CD4-positive, alpha-beta T cell treated with Interleukin-1 beta for 1 hour (primary cell): ENCODE measurements around the gene SUCLA2.
"Not testable (repeated sequence)": the region's sequence is repeated elsewhere in the genome, so short reads cannot be mapped to it uniquely, and the experiment has no call there.

Experiments
- DNase-seq, 2 donors: peaks; one replicate each; pipeline ENCODE4 v3.0.0-alpha.2; 2020 to 2022

SUCLA2 gene

DNA sequence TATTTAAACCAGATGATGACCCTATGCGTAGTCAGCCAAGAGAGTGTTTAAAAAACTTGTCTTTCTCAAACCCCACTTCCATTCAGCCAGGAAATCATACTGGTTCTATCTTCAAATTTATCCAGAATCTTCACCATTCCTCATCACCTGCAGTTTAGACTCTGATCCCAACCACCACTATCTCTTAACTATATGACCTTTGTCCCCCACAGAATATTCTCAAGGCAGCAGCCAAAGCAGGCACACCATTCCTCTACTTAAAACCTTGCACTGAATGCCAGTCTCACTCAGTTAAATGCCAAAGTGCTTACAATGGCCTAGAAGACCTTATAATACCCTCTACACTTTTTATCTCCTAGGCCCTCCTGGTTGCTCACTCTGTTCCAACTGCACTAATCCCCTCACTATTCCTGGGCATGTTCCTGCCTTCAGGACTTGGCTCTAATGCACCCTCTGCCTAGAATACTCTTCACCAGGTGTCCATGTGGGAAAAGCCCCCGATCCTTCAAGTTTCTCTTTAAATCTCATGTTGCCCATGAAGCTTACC, 10.1 kb downstream of the SUCLA2 start:
- no peak for DNase-seq

DNA sequence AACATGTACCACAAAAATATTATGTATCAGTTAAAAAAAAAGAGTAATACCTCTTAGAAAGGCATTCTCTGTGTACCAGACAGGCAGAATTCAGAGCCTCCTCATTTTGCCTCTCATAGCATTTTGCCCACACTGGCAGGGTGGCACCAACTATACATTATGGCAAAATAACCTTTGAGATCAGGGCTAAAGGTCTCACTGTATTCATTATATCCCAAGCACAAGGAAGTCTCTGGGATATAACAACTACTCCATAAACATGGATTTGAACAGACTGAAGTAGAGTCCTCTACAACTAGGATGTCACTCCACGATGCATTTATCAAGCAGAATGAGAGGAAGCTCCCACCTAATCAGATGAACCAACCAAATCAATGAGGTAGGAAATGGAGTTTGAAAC, 10.6 kb downstream of the SUCLA2 start:
- DNase-seq: no peak

DNA sequence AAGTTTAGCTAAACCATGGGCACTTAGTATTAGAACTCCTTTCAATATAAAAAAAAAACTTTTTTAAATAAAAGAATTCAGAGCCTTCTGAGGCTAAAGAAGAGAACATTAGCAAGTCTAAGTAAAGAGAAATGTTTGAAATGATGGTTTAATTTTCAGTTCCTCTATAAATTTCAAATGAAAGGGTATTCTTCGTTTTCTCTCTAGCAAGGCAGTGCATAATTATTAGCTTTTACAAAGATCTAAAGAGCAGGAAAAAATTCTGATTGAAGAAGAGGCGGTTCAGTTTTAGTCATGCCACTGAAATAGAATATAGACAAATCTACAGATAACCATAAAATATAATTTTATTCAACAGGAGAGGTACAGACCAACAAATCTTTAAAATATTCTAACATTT, 18.0 kb downstream of the SUCLA2 start:
- DNase-seq: no peak

DNA sequence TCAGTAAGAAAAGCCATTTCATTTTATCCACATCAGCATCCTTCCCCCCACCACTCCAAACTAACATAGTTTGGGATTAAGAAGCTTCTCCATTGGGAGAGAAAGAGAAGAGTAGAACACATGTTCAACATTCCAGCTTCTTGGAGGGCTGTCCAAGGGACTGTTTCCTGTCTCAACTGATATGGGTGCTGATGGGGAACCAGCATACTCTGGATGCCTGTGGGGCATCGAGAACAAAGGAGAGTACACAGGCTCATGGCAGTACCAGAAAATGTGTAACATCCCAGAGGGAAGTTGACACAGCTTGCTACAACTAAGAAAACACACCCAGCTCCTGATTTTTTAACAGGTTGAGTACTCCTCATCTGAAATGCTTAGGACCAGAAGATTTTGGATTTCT, 24.7 kb downstream of the SUCLA2 start:
- no peak for DNase-seq

DNA sequence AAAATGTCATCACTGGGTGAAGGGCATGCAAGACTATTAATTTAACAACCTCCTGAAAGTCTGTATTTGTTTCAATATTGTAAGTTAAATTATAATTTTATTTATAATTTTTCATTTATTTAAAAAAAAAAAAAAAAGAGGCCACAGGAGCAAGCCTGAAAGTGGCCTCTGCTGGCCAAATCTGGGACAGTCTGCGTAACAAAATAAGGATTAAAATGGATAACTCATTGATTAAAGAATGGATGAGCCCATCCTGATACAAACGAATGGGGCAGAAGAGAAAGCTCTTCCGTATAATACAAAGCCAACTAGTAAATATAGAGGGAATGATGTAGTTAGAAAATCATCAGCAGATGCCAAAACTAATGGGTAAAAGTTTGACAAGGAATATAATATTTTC, 36.2 kb downstream of the SUCLA2 start:
- no peak for DNase-seq

DNA sequence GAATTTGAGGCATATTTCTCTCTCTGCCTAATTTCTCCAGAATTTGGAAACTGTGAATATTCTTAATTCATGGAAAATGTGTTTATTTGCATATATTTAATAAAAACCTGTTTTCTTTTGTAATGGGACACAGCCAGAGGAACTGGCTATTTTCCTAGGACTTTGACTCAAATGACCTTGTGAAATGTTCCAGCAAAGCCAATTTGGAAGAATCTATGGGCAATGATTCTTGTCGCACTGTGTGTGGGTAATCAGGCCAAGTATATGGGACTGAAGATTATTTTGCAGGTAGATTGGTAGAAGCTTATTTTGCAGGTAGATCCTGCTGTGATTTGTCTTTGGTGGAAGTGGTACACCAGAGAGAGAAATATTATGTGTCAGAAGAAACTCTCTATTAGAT, 38.8 kb downstream of the SUCLA2 start:
- DNase-seq: no peak

DNA sequence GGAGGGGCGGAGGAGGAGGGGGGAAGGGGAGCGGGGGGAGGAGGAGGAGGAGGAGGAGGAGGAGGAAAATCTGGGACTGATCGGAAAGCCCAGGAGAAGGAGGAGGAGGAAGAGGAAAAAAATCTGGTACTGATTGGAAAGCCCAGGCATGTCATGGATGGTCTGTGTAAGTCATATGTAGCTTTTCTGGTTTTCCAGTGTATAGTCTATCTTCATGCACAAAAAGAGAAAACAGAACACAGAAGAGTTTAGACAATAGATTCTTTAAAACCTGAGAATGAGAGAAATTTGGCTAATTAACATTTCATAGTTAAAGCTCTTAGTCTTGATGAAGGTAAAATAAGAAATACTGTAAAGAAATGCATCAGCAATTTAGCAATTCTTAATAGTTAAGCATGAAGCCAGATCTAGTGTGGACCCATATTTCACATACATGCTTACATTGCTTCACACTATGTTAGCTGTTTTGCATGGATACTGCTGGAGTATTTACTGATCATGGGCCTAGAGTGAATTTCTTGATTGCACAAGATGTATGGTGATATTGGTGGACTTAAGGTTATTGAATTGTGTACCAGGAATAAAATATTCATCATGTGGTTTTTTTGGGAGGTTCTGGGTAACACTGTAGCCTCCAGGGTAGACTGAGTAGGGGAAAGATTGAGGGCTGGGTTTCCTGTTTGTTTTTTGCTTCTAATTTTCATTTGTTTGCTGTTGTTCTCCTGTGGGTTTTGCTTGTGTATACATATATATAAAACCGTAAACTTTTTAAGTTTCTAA, 41.4 kb downstream of the SUCLA2 start:
- no peak for DNase-seq

DNA sequence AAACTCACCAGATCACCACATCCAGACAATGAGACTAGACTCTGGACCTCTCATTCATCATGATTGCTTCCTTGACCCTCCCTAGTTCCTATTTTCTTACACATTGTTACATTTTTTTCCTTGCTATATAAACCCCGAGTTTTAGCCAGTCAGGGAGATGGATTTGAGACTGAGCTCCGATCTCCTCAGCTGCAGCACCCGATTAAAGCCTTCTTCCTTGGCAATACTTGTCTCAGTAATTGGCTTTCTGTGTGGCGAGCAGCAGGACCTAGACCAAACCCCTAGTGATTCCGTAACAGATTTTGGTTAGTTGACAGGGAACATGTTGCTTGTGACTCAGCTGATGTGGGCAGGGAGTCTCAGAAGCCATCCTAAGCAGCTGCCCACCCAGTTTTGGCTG, 44.0 kb downstream of the SUCLA2 start:
- no peak for DNase-seq

DNA sequence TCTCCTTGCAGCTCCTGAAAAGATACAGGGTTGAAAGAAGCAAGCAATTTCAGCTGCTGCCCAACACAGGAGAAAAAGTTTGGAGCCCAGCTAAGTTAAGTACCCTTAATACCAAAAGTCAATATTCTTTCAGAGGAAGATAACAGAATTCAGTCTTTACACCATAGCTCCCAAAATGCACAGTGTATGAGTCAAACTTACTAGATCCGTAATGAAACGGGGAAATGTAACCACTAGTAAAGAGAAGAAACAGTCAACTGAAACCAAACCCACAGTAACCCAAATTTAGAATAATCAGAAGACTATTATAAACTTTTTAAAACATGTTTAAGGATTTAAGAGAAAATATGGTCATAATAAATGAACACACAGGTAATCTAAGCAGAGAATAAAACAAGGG, 45.2 kb downstream of the SUCLA2 start:
- no peak for DNase-seq

DNA sequence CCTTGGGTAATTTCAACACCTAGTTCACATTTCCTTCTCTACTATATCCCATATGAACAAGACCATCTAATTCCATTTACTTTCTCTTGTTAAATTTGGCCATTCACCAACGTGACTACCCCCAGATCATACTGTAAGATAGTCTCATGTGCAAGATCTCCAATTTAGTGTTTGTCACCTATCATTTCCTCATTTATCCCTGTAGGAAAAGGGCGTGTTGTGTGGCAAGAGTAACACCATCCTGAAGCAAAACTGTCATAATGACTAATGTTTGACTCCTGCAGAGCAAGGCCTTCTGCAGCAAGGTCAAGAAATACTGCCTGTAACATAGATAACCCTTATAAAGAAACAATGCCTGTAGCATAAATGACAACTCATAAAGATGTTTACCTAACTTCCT, 51.3 kb downstream of the SUCLA2 start:
- no peak for DNase-seq

DNA sequence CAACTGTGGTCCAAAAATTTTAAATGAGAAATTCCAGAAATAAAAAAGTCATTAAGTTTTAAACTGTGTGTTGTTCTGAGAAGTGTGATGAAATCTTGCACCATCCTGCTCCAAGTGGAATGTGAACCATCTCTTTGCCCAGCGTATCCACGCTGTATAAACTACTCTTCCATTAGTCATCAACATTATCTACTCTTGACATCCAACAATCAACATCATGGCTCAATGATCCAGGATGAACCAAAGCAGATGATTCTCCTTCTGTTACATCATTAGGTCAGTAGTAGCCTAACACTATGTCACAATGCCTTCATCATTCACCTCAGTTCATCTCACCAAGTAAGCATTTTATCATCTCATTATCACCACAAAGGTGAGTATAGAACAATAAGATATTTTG, 55.3 kb downstream of the SUCLA2 start:
- no peak for DNase-seq

DNA sequence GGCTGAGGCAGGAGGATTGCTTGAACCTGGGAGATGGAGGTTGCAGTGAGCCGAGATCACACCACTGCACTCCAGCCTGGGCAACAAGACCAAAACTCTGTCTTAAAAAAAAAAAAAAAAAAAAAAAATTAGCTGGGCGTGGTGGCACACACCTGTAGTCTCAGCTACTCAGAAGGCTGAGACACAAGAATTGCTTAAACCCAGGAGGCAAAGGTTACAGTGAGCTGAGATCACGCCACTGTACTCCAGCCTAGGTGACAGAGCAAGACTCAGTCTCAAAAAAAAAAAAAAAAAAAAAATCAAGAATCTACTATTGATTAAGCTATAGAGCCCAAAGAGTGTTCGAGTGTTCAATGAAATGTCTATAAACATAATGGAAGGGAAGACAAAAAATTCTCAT, 55.9 kb downstream of the SUCLA2 start:
- DNase-seq: not testable (repeated sequence)

DNA sequence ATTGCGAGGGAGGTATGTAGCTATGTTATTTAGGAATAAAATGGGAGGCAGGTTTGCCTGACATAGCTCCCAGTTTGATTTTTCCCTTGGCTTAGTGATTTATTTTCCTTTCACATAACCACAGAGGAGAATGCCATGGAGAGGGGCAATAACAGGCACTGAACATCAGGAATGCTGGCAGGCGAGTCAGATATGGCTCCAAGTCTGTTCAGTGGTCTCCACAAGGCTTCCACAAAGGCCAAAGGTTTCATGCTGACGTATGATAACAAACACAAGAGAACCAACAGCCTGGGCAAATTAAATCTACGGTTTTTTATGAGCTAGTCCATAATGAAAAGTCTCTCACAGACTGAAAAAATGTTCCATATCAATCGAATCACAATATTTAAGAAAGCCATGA, 66.7 kb downstream of the SUCLA2 start:
- no peak for DNase-seq

DNA sequence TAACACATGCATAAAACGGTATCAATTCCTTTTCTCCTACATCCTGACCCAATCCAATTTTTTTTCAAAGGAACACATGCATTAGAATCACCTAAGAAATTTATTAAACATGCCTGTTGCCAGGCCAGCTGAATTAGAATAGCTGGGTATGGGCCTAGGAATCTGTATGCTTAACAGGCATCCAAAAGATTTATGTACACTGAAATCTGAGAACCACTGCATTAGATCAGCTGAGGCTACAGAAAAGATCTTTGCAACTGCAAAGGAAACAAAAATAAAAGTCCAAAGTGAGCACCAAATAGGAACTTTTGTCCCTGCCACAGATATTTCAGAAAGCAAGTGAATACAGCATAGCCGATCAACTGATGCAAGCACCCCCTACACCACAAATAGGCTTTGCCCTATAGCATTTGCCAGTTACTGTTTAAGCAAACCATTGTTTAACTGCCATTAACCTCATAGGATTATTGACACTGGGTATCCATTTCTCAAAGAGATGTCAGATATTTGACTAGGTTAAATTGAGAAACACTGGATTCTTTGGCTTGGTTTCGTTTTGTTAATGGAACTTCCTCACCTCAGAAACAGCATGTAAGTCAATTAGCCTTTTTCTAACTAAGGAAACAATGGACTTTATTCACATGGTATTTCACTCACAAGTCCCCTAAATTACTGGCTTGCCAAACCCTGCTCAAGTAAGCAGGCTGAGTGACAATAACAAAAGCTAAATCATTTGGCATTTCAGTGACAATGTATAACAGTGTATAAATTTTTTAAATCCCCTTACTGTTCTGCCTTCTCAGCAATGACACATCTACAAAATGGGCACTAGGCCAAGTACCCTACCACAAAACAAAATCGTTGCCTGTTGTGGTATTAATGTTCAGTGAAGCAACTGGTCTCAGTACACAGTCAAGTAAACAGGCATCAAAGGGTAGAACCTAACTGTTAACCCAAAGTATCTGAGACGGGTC, 67.8 kb downstream of the SUCLA2 start:
- DNase-seq: no peak

DNA sequence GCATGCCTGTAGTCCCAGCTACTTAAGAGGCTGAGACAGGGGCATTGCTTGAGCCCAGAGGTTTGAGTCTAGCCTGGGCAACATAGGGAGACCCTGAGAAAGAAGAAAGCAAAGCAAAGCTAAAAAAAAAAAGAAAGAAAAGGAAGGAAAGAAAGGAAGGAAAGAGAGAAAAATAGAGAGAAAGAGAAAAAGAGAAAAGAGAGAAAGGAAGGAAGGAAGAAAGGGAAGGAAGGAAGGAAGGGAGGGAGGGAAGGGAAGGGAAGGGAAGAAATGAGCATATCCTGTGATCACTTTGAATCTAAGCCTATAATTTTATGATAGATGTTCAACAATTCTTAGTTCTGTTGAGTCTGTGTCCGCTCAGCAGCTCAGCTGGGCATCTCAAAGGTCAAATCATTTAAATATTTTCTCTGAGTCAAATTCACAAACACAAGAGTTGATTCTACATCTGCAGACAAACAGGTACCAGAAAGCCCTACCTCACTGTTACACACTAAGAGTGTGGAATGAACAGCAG, 70.4 kb downstream of the SUCLA2 start:
- no peak for DNase-seq

DNA sequence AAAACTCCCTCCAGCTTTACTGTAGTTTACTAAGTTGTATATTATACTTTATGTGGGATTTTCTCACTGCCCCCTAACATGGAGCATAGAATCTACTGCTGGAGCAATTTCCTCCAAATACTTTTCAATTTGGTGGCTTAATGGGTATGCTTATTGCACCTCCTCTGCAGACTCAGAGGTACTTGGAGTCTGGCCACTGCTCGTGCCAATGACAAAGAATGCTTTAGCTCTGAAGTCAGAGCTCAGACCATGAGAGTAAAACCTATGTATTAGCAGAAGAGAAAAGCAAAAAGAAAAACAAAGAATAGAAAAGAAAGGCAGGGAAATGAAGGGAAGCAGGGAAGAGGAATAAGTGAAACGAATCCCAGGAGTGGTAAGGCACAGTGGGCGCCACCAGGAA, 71.9 kb downstream of the SUCLA2 start:
- DNase-seq: no peak

DNA sequence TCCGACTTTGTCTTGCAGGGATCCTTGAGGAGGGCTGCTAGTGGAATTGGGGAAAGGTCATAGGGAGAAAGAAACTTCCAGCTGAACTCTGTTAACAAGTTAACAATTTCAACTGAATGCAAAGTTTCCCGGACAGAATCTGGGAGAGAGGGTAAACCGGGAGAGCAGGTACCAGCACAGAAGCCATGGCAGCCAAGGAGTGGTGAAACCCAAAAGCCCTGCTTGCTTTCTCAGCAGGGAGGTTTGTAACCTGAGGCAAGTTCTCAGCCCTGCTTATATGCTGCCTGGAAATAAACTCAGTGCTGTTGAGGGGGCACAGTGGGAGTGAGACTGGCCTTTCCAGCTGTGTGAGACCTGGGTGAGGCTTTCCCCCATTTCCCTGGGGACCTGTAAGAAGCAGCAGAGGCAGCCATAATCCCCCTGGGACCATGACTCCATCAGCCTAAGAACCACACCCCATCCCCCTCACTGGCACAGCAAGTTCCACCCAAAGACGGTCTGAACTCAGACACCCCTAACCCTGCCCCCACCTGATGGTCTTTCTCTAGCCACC, 84.0 kb downstream of the SUCLA2 start:
- no peak for DNase-seq

DNA sequence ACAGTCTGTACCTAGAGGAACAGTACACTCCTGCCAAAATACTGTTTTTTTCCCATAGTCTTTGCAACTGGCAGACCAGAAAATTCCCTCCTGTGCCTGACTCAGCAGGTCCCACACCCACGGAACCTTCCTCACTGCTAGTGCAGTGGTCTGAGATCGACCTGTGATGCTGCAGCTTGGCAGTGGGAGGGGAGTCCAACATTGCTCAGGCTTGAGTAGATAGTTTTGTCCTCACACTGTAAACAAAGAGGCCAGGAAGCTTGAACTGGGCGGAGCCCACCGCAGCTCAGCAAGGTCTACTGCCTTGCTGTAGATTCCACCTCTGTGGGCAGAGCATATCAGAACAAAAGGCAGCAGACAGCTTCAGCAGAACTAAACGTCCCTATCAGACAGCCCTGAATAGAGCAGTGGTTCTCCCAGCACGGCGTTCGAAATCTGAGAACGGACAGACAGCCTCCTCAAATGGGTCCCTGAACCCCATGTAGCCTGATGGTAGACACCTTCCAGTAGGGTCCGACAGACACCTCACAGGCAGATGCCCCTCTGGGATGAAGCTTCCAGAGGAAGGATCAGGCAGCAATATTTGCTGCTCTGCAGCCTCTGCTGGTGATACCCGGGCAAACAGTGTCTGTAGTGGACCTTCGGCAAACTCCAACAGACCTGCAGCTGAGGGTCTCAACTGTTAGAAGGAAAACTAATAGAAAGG, 92.7 kb downstream of the SUCLA2 start:
- DNase-seq: no peak

DNA sequence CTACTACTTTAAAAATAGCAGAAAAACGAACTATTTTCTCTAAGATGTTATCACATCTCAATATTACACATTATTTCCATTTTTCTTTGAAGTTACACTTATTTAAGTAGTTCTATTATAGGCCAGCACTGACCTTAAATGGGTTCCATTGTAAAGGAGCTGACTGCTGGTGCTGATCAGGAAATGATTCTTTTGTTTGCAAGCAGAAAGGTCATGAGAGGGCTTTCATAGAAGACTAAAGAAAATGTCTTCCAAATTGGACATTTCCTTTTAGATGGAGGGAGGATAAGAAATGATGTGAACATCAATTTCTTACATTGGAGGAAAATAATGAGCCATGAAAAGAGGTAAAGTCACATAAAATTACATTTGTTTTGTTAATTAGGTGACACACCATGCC, 96.2 kb downstream of the SUCLA2 start:
- no peak for DNase-seq

DNA sequence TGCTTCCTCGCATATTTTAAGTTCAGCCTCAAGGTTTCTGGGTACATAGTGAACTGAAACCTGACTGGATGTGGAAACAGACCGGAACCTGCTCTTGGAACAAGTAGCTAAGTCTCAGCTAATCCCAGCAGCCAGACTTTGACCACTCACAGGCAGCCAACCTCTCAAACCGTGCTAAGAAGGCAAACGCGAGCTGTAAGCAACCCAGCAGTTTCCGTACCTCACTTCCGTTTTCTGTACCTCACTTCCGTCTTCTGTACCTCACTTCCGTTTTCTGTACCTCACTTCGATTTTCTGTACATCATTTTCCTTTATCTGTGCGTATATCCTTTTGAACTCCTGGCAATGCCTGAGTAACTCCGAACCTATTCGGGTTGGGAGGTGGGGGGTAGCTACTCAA, 96.8 kb downstream of the SUCLA2 start:
- peak; percentile 10 to 37 for DNase-seq

DNA sequence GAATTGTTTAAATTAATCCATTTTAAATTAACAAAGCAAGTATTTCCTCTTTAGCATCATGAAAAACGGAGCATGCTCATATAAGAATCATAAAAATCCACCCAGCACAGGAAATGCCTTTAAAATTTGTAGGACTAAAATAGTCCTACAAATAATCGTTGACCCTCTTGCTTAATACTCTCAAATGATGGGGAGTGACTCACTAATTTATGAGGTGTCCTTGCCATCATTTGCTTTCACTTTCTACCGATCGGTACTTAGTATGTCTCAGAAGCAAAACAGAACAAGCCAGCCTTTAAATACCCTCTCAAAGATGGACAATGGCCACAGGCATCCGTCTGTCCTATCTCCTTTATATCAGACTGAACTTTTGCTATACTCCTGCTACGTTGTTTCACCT, 97.2 kb downstream of the SUCLA2 start:
- no peak for DNase-seq

DNA sequence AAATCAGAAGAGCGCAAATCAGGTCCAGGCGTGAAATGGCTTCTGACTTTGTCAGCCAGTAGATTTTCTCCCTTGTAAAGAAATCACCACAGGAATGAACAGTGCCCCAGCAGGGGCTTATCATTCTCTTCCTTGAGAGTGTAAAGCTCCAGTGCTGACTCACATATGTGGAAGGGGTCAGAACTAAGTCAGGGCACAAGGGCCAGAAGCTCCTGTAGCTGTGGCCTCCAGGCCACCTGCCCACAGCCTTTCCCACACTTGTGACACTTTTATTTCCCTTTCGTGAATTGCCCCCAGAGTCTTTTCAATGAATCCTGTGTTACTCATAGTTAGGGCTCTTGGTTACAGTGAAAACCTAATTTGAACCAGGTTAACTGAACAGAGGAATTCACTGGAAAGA, 99.6 kb downstream of the SUCLA2 start:
- DNase-seq: no peak

DNA sequence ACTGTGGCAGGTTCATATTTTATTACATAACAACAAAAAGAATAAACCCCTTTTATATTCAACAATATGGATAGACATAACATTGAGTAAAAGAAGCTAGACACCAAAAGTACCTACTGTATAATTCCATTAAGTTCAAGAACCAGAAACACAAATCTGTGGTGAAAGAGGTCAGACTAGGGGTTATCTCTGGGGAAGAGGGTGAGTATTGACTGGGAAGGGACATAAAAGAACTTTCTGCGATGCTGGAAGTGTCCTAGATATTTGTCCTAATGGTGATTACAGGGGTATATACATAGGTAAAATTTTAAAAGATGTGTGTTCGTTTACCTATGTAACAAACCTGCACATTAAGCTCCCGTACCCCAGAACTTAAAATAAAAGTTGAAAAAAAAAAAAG, 103.0 kb downstream of the SUCLA2 start:
- DNase-seq: no peak
